NCI-H526 treated with DMSO at 0.1 percent for 48 hours (cell line): Measurements from ENCODE around the gene STARD10.
A peak's percentile ranks its signal among the peaks of the same experiment; 100 is the strongest.

Source experiments
- DNase-seq: peaks from one replicate; lab custom pipeline; 2025; lab: John Stamatoyannopoulos, UW

STARD10 gene

DNA sequence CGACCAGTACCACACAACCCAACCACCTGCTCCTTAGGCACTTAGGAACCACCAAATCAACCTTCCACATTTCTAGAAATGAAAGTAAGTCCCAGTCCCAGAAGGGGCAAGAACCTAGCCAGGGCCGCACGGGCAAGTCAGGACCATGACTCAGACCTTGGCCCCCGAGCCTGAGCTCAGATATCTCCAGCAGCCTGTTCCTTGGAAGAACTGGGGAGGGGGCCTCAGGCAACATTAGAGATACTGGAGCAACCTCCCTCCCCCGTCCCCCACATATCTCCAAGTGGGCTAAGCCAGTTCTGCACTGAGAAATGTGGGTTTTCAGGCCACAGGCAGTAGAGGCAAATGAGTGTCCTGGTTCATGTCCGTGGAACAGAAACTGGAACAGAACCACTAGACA lies 49.4 kb downstream of the STARD10 start:
- DNase-seq, result no peak

- DNase-seq, result no peak
Measured at GRCh38 chr11:72743321-72744221, 50.3 kb downstream of the STARD10 start.

DNA sequence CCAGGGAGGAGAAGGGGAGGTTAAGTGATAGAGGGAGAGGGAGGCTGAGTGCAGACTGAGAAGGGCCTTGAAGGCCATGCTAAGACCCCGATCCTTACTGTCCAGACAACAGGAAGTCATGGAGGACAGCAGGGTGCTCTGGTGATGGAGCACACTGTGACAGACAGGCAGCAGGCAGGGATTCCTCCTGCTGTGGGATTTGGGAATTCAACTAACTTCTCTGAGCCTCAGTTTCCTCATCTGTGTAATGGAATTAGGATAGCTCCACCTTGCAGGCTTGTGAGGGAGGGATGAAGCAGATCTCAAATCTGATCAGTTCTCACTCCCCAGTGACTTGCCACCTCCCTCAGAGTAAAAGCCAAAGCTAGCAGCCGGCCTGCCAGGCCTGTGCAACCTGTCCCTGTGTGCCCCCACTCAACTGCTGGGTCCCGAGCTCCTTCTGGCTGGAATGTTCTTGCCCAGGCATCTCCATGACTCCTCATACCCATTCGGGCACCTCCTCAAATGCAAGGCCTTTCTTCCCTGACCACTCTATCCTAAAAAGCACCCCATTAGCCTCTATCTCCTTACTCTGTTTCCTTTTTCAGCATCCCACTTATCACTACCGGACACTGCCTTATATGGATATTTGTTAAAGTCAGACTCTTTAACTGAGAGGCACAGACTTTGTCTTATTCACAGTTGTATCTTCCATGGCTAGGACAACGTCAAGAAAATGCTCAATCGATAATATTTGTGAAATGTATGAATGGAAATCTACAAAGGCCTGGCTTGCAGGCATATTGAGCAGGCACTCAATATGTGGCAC lies 51.1 kb downstream of the STARD10 start:
- DNase-seq, result no peak

GRCh38 chr11:72741849-72742512 lies 51.9 kb downstream of the STARD10 start:
- no peak for DNase-seq

GRCh38 chr11:72741429-72741833 lies 52.4 kb downstream of the STARD10 start:
- DNase-seq, result no peak

DNA sequence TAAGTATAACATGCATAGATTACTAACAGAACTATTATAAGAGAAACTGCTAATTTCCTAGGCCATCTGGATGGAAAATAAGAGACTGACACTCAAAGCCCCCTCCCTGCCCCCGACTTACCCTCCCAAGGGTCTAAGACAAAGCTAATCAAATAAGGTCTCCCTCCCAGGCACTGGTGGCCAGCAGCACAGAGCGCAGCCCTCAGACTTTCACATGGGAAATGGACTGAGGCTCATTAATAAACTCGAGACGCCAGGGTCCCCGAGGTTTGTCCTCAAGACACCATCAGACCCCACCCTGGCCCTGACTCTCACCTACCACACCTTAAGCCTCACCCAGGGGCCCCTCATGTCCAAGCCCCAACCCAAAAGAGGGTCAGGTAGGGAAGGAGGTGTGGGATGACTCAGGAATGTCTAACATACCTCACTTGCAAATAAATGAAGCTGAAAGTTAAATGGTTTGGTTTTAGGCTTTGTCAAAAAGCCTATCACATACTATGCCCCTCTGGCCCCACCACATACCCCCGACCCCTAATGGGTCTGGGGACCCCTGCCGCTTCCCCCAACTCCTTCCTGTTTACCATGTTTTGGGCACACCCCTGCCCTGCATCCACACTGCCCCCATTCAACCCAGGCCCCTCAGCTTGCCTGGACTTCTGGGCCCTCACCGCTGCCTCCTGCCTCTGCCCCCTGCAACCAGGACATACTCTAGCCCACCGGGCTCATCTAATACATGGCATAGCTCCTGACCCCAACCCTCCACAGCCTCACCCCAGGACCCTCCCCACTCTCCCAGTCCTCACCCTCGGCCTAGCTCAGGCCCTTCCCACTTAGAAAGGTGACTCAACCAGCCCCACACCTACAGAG lies 53.1 kb downstream of the STARD10 start:
- DNase-seq, result no peak

DNA sequence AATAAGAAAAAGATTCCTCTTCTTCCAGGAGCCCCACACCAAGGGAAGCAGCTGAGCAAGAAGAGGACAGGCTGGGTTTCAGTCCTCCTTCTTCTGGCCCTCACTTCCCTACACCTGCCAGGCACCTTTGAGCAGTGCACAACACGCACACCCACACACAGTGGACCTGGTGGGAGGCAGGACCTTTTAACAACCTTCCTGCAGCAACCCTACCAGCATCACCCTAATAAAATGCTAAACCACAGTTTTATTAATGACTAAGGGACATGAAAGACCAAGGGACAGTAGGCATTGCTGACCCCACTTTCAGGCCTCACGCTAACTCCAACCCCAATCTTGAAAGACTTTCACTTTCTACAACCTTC lies 53.8 kb downstream of the STARD10 start:
- no peak for DNase-seq

GRCh38 chr11:72739240-72740059 lies 54.4 kb downstream of the STARD10 start:
- no peak for DNase-seq

DNA sequence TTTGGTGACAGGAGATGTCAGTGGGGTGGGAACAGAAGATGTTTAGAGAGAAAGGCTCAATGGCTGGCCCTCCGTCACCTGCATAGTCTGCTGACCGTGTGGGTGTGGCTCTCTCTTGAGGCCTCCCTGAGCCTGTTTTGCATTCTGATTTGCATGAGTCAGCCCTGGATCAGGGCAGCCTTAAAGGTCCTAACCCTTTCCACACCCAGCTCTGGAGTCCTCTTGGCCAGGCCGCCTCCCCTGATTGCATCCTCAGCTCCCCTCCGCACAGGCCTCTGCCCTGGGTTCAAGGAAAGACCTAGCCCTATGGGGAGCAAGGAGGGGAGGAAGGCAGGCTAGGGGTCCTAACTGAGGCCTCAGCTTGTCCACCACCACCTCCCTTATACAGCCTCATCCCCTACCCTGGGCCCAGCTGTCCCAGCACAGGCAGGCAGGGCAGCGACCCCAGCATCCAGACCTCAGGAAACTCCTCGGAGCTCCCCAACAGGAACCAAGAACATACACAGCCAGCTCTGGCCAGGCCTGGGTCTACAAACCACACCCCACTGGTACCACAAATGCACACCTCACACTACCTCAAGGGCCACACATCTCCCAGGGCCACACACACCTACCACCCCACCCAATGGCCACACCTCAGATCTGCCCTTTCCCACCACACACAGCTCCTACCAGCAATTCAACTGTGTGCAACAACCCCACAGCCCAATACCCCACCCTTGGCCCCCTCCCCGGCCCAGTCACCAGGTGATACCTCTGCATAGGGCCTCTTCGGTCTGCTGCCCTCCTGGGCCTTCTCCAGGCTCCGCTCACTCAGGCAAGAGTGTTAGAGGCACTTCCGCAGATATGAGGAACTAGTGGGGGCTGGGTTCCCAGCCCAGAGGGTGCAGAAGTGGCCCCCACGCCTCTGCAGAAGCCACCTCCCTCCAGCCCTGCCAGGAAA lies 55.4 kb downstream of the STARD10 start:
- peak; percentile 95 for DNase-seq

DNA sequence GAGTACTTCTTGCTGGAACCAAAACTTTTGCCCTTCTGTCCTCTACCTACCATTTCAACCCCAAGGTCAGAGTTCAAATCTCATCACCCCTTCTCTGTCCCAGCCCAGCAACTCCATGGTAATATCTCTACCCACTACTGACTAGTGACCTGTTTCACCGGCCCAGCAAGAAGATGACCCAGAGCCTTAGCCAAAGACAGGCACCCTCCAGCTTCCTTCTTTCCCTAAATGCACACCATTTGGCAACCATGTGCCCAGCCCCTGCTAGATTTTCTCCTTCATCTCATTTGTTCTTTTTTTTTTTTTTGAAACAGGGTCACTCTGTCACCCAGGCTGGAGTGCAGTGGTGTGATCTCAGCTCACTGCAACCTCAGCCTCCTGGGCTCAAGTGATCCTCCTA lies 56.5 kb downstream of the STARD10 start:
- no peak for DNase-seq

DNA sequence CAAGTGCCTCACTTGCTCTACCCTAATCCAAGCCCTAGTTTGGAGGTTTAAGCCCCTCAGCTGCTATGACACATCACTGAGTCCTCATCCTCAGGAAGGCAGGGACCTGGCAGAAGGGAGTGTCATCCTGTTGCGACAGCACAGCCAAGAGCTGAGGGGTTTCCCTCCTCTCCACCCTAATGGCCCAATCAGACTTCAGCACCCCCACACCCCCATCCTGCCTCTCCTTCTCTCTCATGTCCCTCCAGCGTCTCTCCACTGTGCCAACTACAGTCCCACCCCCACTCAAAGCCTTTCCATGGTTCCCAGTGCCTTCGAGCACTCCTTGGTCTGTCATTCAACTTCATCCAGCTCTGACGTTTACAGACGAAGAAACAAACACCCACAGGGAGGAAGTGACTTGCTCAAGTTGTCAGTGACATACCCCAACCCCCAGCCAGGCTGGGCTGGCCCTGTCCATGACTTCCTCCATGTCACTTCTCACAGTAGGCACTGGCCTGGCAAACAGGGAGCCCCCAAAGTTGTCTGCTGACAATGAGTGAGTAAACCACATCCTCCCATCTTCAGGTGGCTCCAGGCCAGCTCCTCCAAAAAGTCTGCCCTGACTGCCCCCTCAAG lies 57.3 kb downstream of the STARD10 start:
- DNase-seq, result no peak

- no peak for DNase-seq
Measured at GRCh38 chr11:72735495-72736027, 58.3 kb downstream of the STARD10 start.

DNA sequence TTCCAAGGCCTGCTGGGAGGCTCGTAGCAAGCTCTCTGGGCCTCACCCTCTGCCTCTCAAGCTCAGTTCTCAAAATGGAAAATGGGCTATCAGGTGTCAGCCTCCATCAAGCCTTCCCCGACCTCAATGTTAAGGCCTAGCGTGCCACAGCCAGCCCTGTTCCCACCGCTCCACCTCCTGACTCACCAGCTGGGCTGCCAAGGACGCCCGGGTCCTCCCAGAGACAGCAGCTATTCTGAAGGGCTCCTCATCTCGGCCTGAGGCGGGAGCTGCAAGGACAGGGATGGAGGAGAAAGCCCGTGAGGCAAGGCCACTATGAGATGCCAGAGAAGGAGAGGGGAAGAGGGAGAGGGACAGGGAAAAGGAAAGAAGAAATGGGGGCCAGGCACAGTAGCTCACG lies 61.5 kb downstream of the STARD10 start:
- no peak for DNase-seq

- no peak for DNase-seq
Measured at GRCh38 chr11:72730737-72731136, 63.1 kb downstream of the STARD10 start.

- no peak for DNase-seq
Measured at GRCh38 chr11:72730243-72730642, 63.6 kb downstream of the STARD10 start.

- DNase-seq, result no peak
Measured at GRCh38 chr11:72727521-72727920, 66.3 kb downstream of the STARD10 start.

- DNase-seq, result no peak
Measured at GRCh38 chr11:72726266-72727220, 67.3 kb downstream of the STARD10 start.

DNA sequence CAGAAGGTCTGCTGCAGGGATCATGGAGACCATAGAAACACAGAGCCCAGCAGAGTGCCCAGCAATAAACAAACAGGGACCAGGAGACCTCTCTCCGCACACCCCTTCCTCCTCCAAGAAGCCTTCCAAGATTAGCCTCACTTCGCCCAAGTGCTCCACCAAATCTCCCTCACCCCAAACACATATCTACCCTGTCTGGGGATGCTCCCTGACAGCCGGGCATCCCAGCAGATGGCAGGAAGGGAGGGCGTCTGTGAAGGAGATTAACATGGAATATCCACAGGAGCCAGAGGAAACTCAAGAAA lies 68.2 kb downstream of the STARD10 start:
- no peak for DNase-seq
